Measurements from ENCODE around the gene DAGLA. TPM values are rescaled to one million over a fixed set of nuclear protein-coding genes. Genes with fewer than 3 reads are reported as not detected.

DAGLA gene
- total RNA-seq, 1 donor from 2014 or later = 6.0 TPM

- Histone ChIP-seq H3K4me1 (peaks cover 4% of the 10 kb centered on the region), H3K9me3 (no peaks in the 10 kb centered on the region), H3K27me3 (peaks cover 5% of the 10 kb centered on the region), H3K36me3 (no peaks in the 10 kb centered on the region), H3K27ac (no peak overlapping the region), H3K4me3 (no peak overlapping the region)
- TF ChIP-seq, protein P1, sequence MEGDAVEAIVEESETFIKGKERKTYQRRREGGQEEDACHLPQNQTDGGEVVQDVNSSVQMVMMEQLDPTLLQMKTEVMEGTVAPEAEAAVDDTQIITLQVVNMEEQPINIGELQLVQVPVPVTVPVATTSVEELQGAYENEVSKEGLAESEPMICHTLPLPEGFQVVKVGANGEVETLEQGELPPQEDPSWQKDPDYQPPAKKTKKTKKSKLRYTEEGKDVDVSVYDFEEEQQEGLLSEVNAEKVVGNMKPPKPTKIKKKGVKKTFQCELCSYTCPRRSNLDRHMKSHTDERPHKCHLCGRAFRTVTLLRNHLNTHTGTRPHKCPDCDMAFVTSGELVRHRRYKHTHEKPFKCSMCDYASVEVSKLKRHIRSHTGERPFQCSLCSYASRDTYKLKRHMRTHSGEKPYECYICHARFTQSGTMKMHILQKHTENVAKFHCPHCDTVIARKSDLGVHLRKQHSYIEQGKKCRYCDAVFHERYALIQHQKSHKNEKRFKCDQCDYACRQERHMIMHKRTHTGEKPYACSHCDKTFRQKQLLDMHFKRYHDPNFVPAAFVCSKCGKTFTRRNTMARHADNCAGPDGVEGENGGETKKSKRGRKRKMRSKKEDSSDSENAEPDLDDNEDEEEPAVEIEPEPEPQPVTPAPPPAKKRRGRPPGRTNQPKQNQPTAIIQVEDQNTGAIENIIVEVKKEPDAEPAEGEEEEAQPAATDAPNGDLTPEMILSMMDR (IDR thresholded peaks at IDR 0.05) = no peak
- ATAC-seq (peak; percentile 6), DNase-seq (no peak)
- intact Hi-C loops (cut with DNase I) = no loop called here
These were observed 76.4 kb downstream of the DAGLA start for GRCh38 chr11:61756452-61757212.

- H3K27me3 ChIP-seq = peaks cover 9% of the 10 kb centered on the region
- intact Hi-C loops (cut with DNase I) = no loop called here
- TF ChIP-seq, protein P1 (IDR thresholded peaks at IDR 0.05) = no peak
- no peak overlapping the region for H3K27ac ChIP-seq
- no peak for ATAC-seq
- no peaks in the 10 kb centered on the region for H3K36me3 ChIP-seq
- no peaks in the 10 kb centered on the region for H3K9me3 ChIP-seq
- DNase-seq = no peak
- H3K4me1 ChIP-seq = peaks cover 4% of the 10 kb centered on the region
- no peak overlapping the region for H3K4me3 ChIP-seq
These were observed 77.1 kb downstream of the DAGLA start for GRCh38 chr11:61757213-61757862.

GRCh38 chr11:61760946-61761345 is 80.8 kb downstream of the DAGLA start:
- Histone ChIP-seq H3K4me1 (no peaks in the 10 kb centered on the region), H3K27me3 (peaks cover 10% of the 10 kb centered on the region), H3K4me3 (no peak overlapping the region), H3K9me3 (no peaks in the 10 kb centered on the region), H3K27ac (no peak overlapping the region), H3K36me3 (no peaks in the 10 kb centered on the region)
- no peak for ATAC-seq
- intact Hi-C loops (cut with DNase I) = no loop called here
- no peak for DNase-seq
- TF ChIP-seq, protein P1 (IDR thresholded peaks at IDR 0.05) = no peak

- no peak overlapping the region for H3K27ac ChIP-seq
- DNase-seq (no peak), ATAC-seq (no peak)
- no peak overlapping the region for H3K4me3 ChIP-seq
- peaks cover 10% of the 10 kb centered on the region for H3K27me3 ChIP-seq
- H3K36me3 ChIP-seq = no peaks in the 10 kb centered on the region
- TF ChIP-seq, protein P1 (IDR thresholded peaks at IDR 0.05) = no peak
- H3K9me3 ChIP-seq = no peaks in the 10 kb centered on the region
- intact Hi-C loops (cut with DNase I) = no loop called here
- no peaks in the 10 kb centered on the region for H3K4me1 ChIP-seq
These were observed 81.4 kb downstream of the DAGLA start for GRCh38 chr11:61761440-61762222.

DNA sequence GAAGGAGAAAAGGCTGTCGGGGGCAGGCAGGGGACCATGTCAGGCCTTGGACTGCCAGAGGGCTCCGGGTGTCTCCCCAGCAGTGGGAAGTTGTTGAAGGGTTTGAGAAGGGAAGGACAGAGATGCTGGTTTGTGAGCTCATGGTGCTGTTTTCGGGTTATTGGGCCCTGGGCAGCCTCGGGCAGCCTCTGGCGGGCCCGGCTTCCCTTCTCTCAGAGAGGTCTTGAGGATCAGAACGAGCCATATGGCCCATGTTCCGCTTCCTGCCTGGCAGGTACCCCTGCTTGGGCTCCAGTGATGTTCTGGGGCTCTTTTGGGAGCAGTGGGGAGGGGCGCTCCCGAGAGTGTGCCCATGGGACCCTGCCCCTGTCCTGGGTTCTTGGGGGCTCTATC is 82.0 kb downstream of the DAGLA start:
- DNase-seq = no peak
- Histone ChIP-seq H3K4me3 (no peak overlapping the region), H3K9me3 (no peaks in the 10 kb centered on the region), H3K36me3 (no peaks in the 10 kb centered on the region), H3K4me1 (no peaks in the 10 kb centered on the region), H3K27ac (no peak overlapping the region), H3K27me3 (peaks cover 10% of the 10 kb centered on the region)
- TF ChIP-seq, protein P1 (IDR thresholded peaks at IDR 0.05) = no peak
- no peak for ATAC-seq
- intact Hi-C loops (cut with DNase I) = no loop called here

All from upper lobe of right lung (tissue), 1 donor.